ENCODE data around the gene NEB.

DNA sequence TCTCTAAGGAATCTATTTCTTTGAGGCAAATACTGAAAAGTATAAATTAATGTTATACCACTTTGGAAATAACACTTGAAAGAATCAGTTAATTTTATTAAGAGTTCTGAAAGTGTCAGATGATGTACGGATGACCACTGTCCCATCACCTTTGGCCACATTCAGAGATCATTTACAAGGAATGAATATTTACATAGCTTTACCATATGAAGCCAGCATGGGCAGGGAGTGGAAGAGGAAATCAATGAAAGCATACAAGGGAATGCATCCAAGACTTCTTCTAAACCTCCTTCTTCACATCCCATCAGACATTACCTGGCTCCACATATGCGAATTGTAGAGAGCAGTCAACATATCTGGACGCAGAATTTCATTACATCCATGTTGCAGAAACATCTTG lies 201.1 kb downstream of the NEB start:
- TF ChIP-seq, protein P1, sequence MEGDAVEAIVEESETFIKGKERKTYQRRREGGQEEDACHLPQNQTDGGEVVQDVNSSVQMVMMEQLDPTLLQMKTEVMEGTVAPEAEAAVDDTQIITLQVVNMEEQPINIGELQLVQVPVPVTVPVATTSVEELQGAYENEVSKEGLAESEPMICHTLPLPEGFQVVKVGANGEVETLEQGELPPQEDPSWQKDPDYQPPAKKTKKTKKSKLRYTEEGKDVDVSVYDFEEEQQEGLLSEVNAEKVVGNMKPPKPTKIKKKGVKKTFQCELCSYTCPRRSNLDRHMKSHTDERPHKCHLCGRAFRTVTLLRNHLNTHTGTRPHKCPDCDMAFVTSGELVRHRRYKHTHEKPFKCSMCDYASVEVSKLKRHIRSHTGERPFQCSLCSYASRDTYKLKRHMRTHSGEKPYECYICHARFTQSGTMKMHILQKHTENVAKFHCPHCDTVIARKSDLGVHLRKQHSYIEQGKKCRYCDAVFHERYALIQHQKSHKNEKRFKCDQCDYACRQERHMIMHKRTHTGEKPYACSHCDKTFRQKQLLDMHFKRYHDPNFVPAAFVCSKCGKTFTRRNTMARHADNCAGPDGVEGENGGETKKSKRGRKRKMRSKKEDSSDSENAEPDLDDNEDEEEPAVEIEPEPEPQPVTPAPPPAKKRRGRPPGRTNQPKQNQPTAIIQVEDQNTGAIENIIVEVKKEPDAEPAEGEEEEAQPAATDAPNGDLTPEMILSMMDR (IDR thresholded peaks at IDR 0.05): no peak
- TF ChIP-seq MAX (IDR thresholded peaks at IDR 0.05): no peak
- TF ChIP-seq REST (IDR thresholded peaks at IDR 0.05): no peak
- TF ChIP-seq CHD2 (IDR thresholded peaks at IDR 0.05; ENCODE audit: low read length, partially characterized antibody): no peak
- no peak for TF ChIP-seq POLR2A (IDR thresholded peaks at IDR 0.05; ENCODE audit: low read length)
- no peak for TF ChIP-seq JUNB (IDR thresholded peaks at IDR 0.05)
- TF ChIP-seq KDM1A (IDR thresholded peaks at IDR 0.05; ENCODE audit: low read depth): no peak
- no peak for TF ChIP-seq CHD4 (IDR thresholded peaks at IDR 0.05; ENCODE audit: borderline replicate concordance)
- no peak for TF ChIP-seq RAD21 (conservative IDR thresholded peaks at IDR 0.05 in 1 of 2, IDR thresholded peaks at IDR 0.05 in 1 of 2)
- no peak for TF ChIP-seq EP300 (IDR thresholded peaks at IDR 0.05)
- TF ChIP-seq MAFK (IDR thresholded peaks at IDR 0.05; ENCODE audit: partially characterized antibody): no peak
- no peak for TF ChIP-seq MYC (IDR thresholded peaks at IDR 0.05; ENCODE audit: borderline replicate concordance, low read length)
- TF ChIP-seq, protein P2, sequence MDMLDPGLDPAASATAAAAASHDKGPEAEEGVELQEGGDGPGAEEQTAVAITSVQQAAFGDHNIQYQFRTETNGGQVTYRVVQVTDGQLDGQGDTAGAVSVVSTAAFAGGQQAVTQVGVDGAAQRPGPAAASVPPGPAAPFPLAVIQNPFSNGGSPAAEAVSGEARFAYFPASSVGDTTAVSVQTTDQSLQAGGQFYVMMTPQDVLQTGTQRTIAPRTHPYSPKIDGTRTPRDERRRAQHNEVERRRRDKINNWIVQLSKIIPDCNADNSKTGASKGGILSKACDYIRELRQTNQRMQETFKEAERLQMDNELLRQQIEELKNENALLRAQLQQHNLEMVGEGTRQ (IDR thresholded peaks at IDR 0.05): no peak
- no peak for TF ChIP-seq MAZ (IDR thresholded peaks at IDR 0.05; ENCODE audit: borderline replicate concordance, low read depth, low read length)
